H9 (cell line): ENCODE measurements around the gene SSTR3. TPM values are rescaled to one million over a fixed set of nuclear protein-coding genes. Genes with fewer than 3 reads are reported as not detected.
A peak's percentile ranks its signal among the peaks of the same experiment; 100 is the strongest.

ENCODE experiments used
- DNase-seq: peaks from one replicate; pipeline ENCODE4 v3.0.0-alpha.2; 2017
- H2AFZ ChIP-seq: one replicate; pipeline ENCODE4 v1.6.1; 2013; ENCODE audit warnings: mild to moderate bottlenecking, low read length, control low read depth, moderate library complexity
- H2AK5ac ChIP-seq: 2 replicates; pipeline ENCODE4 v1.6.1; 2013; ENCODE audit warnings: low read length, control low read depth, mixed read lengths; ENCODE audit not compliant: insufficient read length
- H2BK120ac ChIP-seq: one replicate; pipeline ENCODE4 v1.6.1; 2013; ENCODE audit warnings: low read depth, mild to moderate bottlenecking, low read length, control low read depth, inconsistent platforms; ENCODE audit not compliant: poor library complexity, severe bottlenecking
- H2BK12ac ChIP-seq: 2 replicates; pipeline ENCODE4 v1.6.1; 2013; ENCODE audit warnings: low read length, control low read depth, mixed read lengths, low read depth; ENCODE audit not compliant: insufficient read length
- H2BK15ac ChIP-seq: 2 replicates; pipeline ENCODE4 v1.6.1; 2013; ENCODE audit warnings: low read depth, low read length, control low read depth
- H2BK20ac ChIP-seq: one replicate; pipeline ENCODE4 v1.6.1; 2013; ENCODE audit warnings: low read depth, mild to moderate bottlenecking, low read length, control low read depth, inconsistent platforms; ENCODE audit not compliant: poor library complexity, severe bottlenecking
- H2BK5ac ChIP-seq: 2 replicates; pipeline ENCODE4 v1.6.1; 2013; ENCODE audit warnings: low read length, control low read depth, mixed read lengths; ENCODE audit not compliant: insufficient read length
- H3K14ac ChIP-seq: 2 replicates; pipeline ENCODE4 v1.6.1; 2013; ENCODE audit warnings: low read length, control low read depth; ENCODE audit not compliant: insufficient read depth
- H3K18ac ChIP-seq: 2 replicates; pipeline ENCODE4 v1.6.1; 2013; ENCODE audit warnings: low read depth, mild to moderate bottlenecking, mixed read lengths, low read length, control low read depth; ENCODE audit not compliant: insufficient read length
- H3K23ac ChIP-seq: 2 replicates; pipeline ENCODE4 v1.6.1; 2013; ENCODE audit warnings: low read length, control low read depth, mixed read lengths, low read depth; ENCODE audit not compliant: insufficient read length
- H3K23me2 ChIP-seq: 2 replicates; pipeline ENCODE4 v1.6.1; 2013; ENCODE audit warnings: low read depth, mild to moderate bottlenecking, mixed read lengths, low read length, control low read depth; ENCODE audit not compliant: insufficient read length, poor library complexity, severe bottlenecking
- H3K27ac ChIP-seq: 2 replicates; pipeline ENCODE4 v1.5.1; 2013; ENCODE audit warnings: low read length, control low read depth, mixed read lengths, low read depth; ENCODE audit not compliant: insufficient read length
- H3K27me3 ChIP-seq: 2 replicates; pipeline ENCODE4 v1.6.1; 2013; ENCODE audit warnings: low read length, control low read depth, inconsistent platforms; ENCODE audit not compliant: insufficient read depth
- H3K4ac ChIP-seq: 2 replicates; pipeline ENCODE4 v1.6.1; 2013; ENCODE audit warnings: low read depth, mild to moderate bottlenecking, control low read depth, inconsistent platforms, low read length, moderate library complexity
- H3K4me1 ChIP-seq: 2 replicates; pipeline ENCODE4 v1.6.1; 2013; ENCODE audit warnings: low read length, control low read depth, inconsistent platforms; ENCODE audit not compliant: insufficient read depth
- H3K4me2 ChIP-seq: 2 replicates; pipeline ENCODE4 v1.6.1; 2013; ENCODE audit warnings: low read length, control low read depth, mixed read lengths; ENCODE audit not compliant: insufficient read length, insufficient read depth
- H3K56ac ChIP-seq: 2 replicates; pipeline ENCODE4 v1.6.1; 2013; ENCODE audit warnings: low read depth, mild to moderate bottlenecking, mixed read lengths, low read length, control low read depth; ENCODE audit not compliant: insufficient read length
- H3K79me1 ChIP-seq: 2 replicates; pipeline ENCODE4 v1.6.1; 2013; ENCODE audit warnings: low read depth, mild to moderate bottlenecking, moderate library complexity, low read length, control low read depth, inconsistent platforms; ENCODE audit not compliant: insufficient read depth, poor library complexity, severe bottlenecking
- H3K79me2 ChIP-seq: 2 replicates; pipeline ENCODE4 v1.6.1; 2013; ENCODE audit warnings: low read length, control low read depth, inconsistent platforms; ENCODE audit not compliant: insufficient read depth
- H3K9ac ChIP-seq: 2 replicates; pipeline ENCODE4 v1.6.1; 2013; ENCODE audit warnings: low read length, control low read depth, mixed read lengths; ENCODE audit not compliant: insufficient read length; ENCODE audit errors: extremely low read depth
- H3K9me3 ChIP-seq: one replicate; pipeline ENCODE4 v1.6.1; 2013; ENCODE audit warnings: low read depth, low read length, inconsistent platforms; ENCODE audit not compliant: control insufficient read depth
- H3T11ph ChIP-seq: one replicate; pipeline ENCODE4 v1.6.1; 2013; ENCODE audit warnings: mild to moderate bottlenecking, low read length, control low read depth, inconsistent platforms
- H4K20me1 ChIP-seq: one replicate; pipeline ENCODE4 v1.6.1; 2013; ENCODE audit not compliant: control insufficient read depth, insufficient read length, insufficient read depth
- H4K5ac ChIP-seq: 2 replicates; pipeline ENCODE4 v1.6.1; 2013; ENCODE audit warnings: low read depth, mild to moderate bottlenecking, mixed read lengths, low read length, control low read depth; ENCODE audit not compliant: insufficient read length
- H4K8ac ChIP-seq: replicated peaks from 2 replicates; pipeline ENCODE4 v1.6.1; 2013; ENCODE audit warnings: low read length, control low read depth, mixed read lengths, low read depth; ENCODE audit not compliant: insufficient read length
- H4K91ac ChIP-seq: 2 replicates; pipeline ENCODE4 v1.6.1; 2013; ENCODE audit warnings: low read depth, mild to moderate bottlenecking, moderate library complexity, mixed read lengths, low read length, control low read depth; ENCODE audit not compliant: insufficient read length
- H3K27ac Mint-ChIP-seq, 3 experiments: 2 replicates in 2 of 3; 3 replicates in 1 of 3; pipeline ENCODE4 v1.8.0; 2020 to 2021; ENCODE audit warnings: mixed read lengths in 3 of 3, mild to moderate bottlenecking in 1 of 3, moderate library complexity in 1 of 3
- H3K27me3 Mint-ChIP-seq: 2 replicates; pipeline ENCODE4 v1.8.0; 2021; ENCODE audit warnings: low read depth, mild to moderate bottlenecking, moderate library complexity, mixed read lengths
- H3K36me3 Mint-ChIP-seq, 3 experiments: 2 replicates in 2 of 3; 3 replicates in 1 of 3; pipeline ENCODE4 v1.8.0; 2020 to 2021; ENCODE audit warnings: low read depth in 3 of 3, mixed read lengths in 3 of 3; ENCODE audit not compliant: insufficient read depth in 1 of 3
- H3K4me1 Mint-ChIP-seq, 2 experiments: 2 replicates each; pipeline ENCODE4 v1.8.0; 2020; ENCODE audit warnings: mixed read lengths in 2 of 2
- H3K4me3 Mint-ChIP-seq, 2 experiments: 2 replicates in 1 of 2; 3 replicates in 1 of 2; pipeline ENCODE4 v1.8.0; 2020 to 2021; ENCODE audit warnings: mild to moderate bottlenecking in 2 of 2, mixed read lengths in 2 of 2, moderate library complexity in 1 of 2
- H3K9me3 Mint-ChIP-seq, 2 experiments: 2 replicates in 1 of 2; 3 replicates in 1 of 2; pipeline ENCODE4 v1.8.0; 2020; ENCODE audit warnings: mild to moderate bottlenecking in 2 of 2, mixed read lengths in 2 of 2, moderate library complexity in 1 of 2
- CTCF ChIP-seq: fragments of 200-600 bp; sonication (generic); conservative IDR thresholded peaks from 3 replicates; pipeline ENCODE4 v1.8.0; 2021; ENCODE audit warnings: antibody characterized with exemption, mild to moderate bottlenecking
- WGBS: extraction: QIAGEN DNeasy Blood & Tissue Kit; methylation state at CpG from one replicate; pipeline ENCODE4 v1.1.7; 2013; ENCODE audit warnings: missing lambda C conversion rate, low lambda C conversion rate, mixed read lengths; ENCODE audit not compliant: insufficient read length; ENCODE audit errors: extremely low coverage; 5-methylcytosine and 5-hydroxymethylcytosine counted together
- total RNA-seq: library from RNA; stranded (reverse); gene quantifications from 2 replicates; pipeline ENCODE4 v1.2.1, GENCODE V29; 2021

Gene SSTR3
- total RNA-seq, 1 experiment from 2014 or later: 0.68 TPM

GRCh38 chr22:37260901-37261336 is 48.6 kb upstream of the SSTR3 start:
- Histone ChIP-seq H3K79me2 (no peaks in the 10 kb centered on the region), H4K8ac (no peak overlapping the region), H3K23me2 (no peaks in the 10 kb centered on the region), H2BK120ac (no peak overlapping the region), H3K9ac (no peak overlapping the region), H3K79me1 (no peaks in the 10 kb centered on the region), H3K23ac (no peak overlapping the region), H3K9me3 (no peaks in the 10 kb centered on the region), H3K14ac (no peak overlapping the region), H2AFZ (no peak overlapping the region), H4K91ac (no peak overlapping the region), H2BK20ac (no peak overlapping the region), H2BK5ac (no peak overlapping the region), H3K4ac (no peak overlapping the region), H3K4me1 (0 out of 2 replicates have a peak, but pooled peaks cover 5% of the 10 kb centered on the region), H2BK15ac (no peak overlapping the region), H3T11ph (no peak overlapping the region), H3K27me3 (no peaks in the 10 kb centered on the region), H3K4me2 (no peak overlapping the region), H4K20me1 (peaks cover 3% of the 10 kb centered on the region), H2BK12ac (no peak overlapping the region), H3K56ac (no peak overlapping the region), H4K5ac (no peak overlapping the region), H3K18ac (no peak overlapping the region), H2AK5ac (no peak overlapping the region), H3K27ac (no peak overlapping the region)
- TF ChIP-seq CTCF: peak; percentile 91
- H3K27ac Mint-ChIP-seq: no peak overlapping the region
- H3K9me3 Mint-ChIP-seq: peaks cover 18 to 22% of the 10 kb centered on the region in 2 experiments
- H3K27me3 Mint-ChIP-seq: peaks cover 63% of the 10 kb centered on the region
- peak; percentile 78 for DNase-seq
- peaks cover 18 to 33% of the 10 kb centered on the region in 2 experiments for H3K4me1 Mint-ChIP-seq
- H3K36me3 Mint-ChIP-seq: peaks cover 2 to 12% (median 2%) of the 10 kb centered on the region in 3 experiments; a peak in 5 of 7 replicates
- WGBS: no CpG with 5 or more reads among the region's 14 CpGs
- 0 out of 5 replicates have a peak overlapping the region, but pooled peaks of 1 of the 2 experiments have one; percentile 1 for H3K4me3 Mint-ChIP-seq
